ENCODE measurements around the gene GLB1L. TPM values are rescaled to one million over a fixed set of nuclear protein-coding genes. Genes with fewer than 3 reads are reported as not detected.
A peak's percentile ranks its signal among the peaks of the same experiment; 100 is the strongest.

GLB1L gene
- total RNA-seq, 1 donor: 21.0 TPM

DNA sequence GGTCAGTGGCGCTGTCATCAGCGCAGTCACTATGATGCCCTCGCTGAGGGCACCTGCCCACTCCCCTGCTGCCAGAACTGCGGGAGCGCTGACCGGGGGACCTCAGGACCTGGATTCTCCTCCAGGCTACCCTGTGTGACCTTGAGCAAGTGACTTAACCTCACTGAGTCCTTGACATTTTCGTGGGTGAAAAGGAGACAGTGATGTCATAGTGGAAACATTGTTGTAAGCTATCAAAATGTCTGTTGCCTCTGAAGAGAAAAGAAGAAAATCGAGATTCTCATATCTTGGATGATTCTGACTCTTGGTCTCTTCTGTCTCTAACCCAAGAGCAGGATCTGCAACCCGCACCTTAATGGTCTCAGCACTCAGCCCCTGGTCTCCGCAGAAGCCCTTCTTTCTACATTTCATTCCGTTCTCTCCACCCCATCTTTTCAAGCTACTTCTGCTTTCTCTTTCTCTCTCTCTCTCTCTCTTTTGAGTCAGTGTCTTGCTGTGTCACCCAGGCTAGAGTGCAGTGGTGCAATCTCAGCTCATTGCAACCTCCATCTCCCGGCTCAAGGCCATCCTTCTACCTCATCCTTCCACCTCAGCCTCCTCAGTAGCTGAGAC is 9.5 kb upstream of the GLB1L start:
- peak overlapping the region; percentile 33 for H3K27ac ChIP-seq (ENCODE audit: low read depth, low read length)
- peak overlapping the region; percentile 93 for H3K4me2 ChIP-seq (ENCODE audit: insufficient read depth, low read length)
- H3K4me3 ChIP-seq (ENCODE audit: insufficient read depth, low read length): peak overlapping the region; percentile 80
- no peaks in the 10 kb centered on the region for H3K27me3 ChIP-seq (ENCODE audit: insufficient read depth, low read length)
- no peaks in the 10 kb centered on the region for H3K79me2 ChIP-seq (ENCODE audit: insufficient read depth, low read length)
- peaks cover 7% of the 10 kb centered on the region for H3K36me3 ChIP-seq (ENCODE audit: insufficient read depth, low read length)
- H4K20me1 ChIP-seq (ENCODE audit: insufficient read depth, low read length): no peaks in the 10 kb centered on the region
- H3K4me1 ChIP-seq (ENCODE audit: insufficient read depth, low read length): peaks cover 49% of the 10 kb centered on the region
- H2AFZ ChIP-seq (ENCODE audit: low read length): peak overlapping the region; percentile 89
- TF ChIP-seq, protein P1, sequence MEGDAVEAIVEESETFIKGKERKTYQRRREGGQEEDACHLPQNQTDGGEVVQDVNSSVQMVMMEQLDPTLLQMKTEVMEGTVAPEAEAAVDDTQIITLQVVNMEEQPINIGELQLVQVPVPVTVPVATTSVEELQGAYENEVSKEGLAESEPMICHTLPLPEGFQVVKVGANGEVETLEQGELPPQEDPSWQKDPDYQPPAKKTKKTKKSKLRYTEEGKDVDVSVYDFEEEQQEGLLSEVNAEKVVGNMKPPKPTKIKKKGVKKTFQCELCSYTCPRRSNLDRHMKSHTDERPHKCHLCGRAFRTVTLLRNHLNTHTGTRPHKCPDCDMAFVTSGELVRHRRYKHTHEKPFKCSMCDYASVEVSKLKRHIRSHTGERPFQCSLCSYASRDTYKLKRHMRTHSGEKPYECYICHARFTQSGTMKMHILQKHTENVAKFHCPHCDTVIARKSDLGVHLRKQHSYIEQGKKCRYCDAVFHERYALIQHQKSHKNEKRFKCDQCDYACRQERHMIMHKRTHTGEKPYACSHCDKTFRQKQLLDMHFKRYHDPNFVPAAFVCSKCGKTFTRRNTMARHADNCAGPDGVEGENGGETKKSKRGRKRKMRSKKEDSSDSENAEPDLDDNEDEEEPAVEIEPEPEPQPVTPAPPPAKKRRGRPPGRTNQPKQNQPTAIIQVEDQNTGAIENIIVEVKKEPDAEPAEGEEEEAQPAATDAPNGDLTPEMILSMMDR (IDR thresholded peaks at IDR 0.05; ENCODE audit: extremely low read depth, low read depth, low read length): no peak
- no peaks in the 10 kb centered on the region for H3K9me3 ChIP-seq (ENCODE audit: low read depth, low read length)
- DNase-seq (ENCODE audit: insufficient read length, low spot score, missing footprints): peak; percentile 21

- peak within 1 kb of the TSS; percentile 93 for H3K4me2 ChIP-seq (ENCODE audit: insufficient read depth, low read length)
- no peaks in the 10 kb centered on the region for H3K27me3 ChIP-seq (ENCODE audit: insufficient read depth, low read length)
- peak; percentile 97 for DNase-seq (ENCODE audit: insufficient read length, low spot score, missing footprints)
- peaks cover 56% of the 10 kb centered on the region for H3K4me1 ChIP-seq (ENCODE audit: insufficient read depth, low read length)
- H3K27ac ChIP-seq (ENCODE audit: low read depth, low read length): peak within 1 kb of the TSS; percentile 52
- H3K4me3 ChIP-seq (ENCODE audit: insufficient read depth, low read length): peak within 1 kb of the TSS; percentile 80
- no peaks in the 10 kb centered on the region for H4K20me1 ChIP-seq (ENCODE audit: insufficient read depth, low read length)
- H3K9me3 ChIP-seq (ENCODE audit: low read depth, low read length): no peaks in the 10 kb centered on the region
- H3K36me3 ChIP-seq (ENCODE audit: insufficient read depth, low read length): peaks cover 7% of the 10 kb centered on the region
- TF ChIP-seq, protein P1 (IDR thresholded peaks at IDR 0.05; ENCODE audit: extremely low read depth, low read depth, low read length): no peak
- H3K79me2 ChIP-seq (ENCODE audit: insufficient read depth, low read length): no peaks in the 10 kb centered on the region
- peak within 1 kb of the TSS; percentile 89 for H2AFZ ChIP-seq (ENCODE audit: low read length)
These were observed 8.7 kb upstream of the GLB1L start, which contains the start of gene TUBA4A for GRCh38 chr2:219253753-219254589. Gene TUBA4A (minus strand): TSS chr2:219253918. CDS start chr2:219253858, 60 bp downstream.

DNA sequence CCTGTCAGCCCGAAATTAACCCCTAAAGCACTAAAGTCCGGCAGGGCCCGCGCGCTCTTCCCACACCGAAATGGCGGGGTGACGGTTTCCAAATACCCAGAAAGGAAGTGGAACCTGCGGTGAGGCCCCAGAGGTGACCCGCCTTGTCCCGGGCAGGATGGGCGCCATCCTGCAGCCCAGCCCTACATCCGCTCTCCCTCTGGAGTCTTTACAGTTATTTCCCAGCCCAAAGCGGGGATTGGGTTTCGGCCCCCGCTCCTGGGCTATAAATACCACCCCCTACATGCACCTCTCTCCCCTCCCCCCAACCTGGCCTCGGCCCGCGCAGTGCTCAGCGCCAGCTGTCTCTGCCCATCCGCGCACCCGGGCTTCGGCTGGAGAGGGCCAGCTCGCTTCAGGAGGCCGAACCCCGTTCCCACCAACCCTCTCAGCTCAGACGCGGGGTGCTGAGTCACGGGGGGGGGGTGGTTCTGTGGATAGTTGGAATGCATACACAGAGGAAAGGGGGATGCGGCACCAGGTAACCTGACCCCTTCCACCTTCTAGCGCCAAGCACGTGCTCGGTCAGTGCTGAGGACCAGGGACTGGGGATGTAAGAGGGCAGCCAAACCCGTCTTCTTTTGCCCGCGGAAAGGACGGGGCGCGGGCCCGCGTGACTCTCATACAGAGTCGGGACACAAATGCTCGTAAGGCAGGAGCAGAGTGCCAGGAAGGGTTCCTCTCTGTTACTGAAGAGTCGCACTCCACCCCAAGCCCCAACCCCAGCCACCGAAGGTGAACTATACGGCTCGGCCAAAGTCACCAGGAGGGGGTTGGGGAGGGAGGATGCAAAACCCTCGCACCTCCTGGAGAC is 7.9 kb upstream of the GLB1L start, which contains the start of gene TUBA4B:
Gene TUBA4B (plus strand): TSS at position 344 of the 853 bp plus-strand sequence. CDS start 165 bp downstream, at position 509.
- peaks cover 10% of the 10 kb centered on the region for H3K36me3 ChIP-seq (ENCODE audit: insufficient read depth, low read length)
- H3K79me2 ChIP-seq (ENCODE audit: insufficient read depth, low read length): no peaks in the 10 kb centered on the region
- peak within 1 kb of the TSS; percentile 93 for H3K4me2 ChIP-seq (ENCODE audit: insufficient read depth, low read length)
- H3K4me3 ChIP-seq (ENCODE audit: insufficient read depth, low read length): peak within 1 kb of the TSS; percentile 80
- TF ChIP-seq, protein P1 (IDR thresholded peaks at IDR 0.05; ENCODE audit: extremely low read depth, low read depth, low read length): no peak
- peak within 1 kb of the TSS; percentile 89 for H2AFZ ChIP-seq (ENCODE audit: low read length)
- H3K9me3 ChIP-seq (ENCODE audit: low read depth, low read length): no peaks in the 10 kb centered on the region
- H3K27ac ChIP-seq (ENCODE audit: low read depth, low read length): peak within 1 kb of the TSS; percentile 52
- peaks cover 60% of the 10 kb centered on the region for H3K4me1 ChIP-seq (ENCODE audit: insufficient read depth, low read length)
- H4K20me1 ChIP-seq (ENCODE audit: insufficient read depth, low read length): no peaks in the 10 kb centered on the region
- no peaks in the 10 kb centered on the region for H3K27me3 ChIP-seq (ENCODE audit: insufficient read depth, low read length)
- DNase-seq (ENCODE audit: insufficient read length, low spot score, missing footprints): peak; percentile 91
